Smooth muscle cell (in vitro differentiated cells): Measurements from ENCODE around the gene MAB21L3. TPM values are rescaled to one million over a fixed set of nuclear protein-coding genes. Genes with fewer than 3 reads are reported as not detected.
"Not testable (repeated sequence)": the region's sequence is repeated elsewhere in the genome, so short reads cannot be mapped to it uniquely, and the experiment has no call there.

Source experiments
- DNase-seq: peaks from one replicate; lab custom pipeline; 2025; ENCODE audit not compliant: unreplicated experiment; lab: John Stamatoyannopoulos, UW
- H2AFZ ChIP-seq: fragments of 200-600 bp; sonication (generic); 2 replicates; pipeline ENCODE4 v1.6.0; 2016; ENCODE audit warnings: antibody characterized with exemption, low read depth, mild to moderate bottlenecking
- H3F3A ChIP-seq: fragments of 200-600 bp; sonication (generic); 2 replicates; pipeline ENCODE4 v1.6.0; 2017; ENCODE audit warnings: antibody characterized with exemption, low read depth
- H3K27ac ChIP-seq: fragments of 200-600 bp; sonication (generic); 2 replicates; pipeline ENCODE4 v1.5.1; 2016; ENCODE audit warnings: low read depth, mild to moderate bottlenecking
- H3K27me3 ChIP-seq: fragments of 200-600 bp; sonication (generic); 2 replicates; pipeline ENCODE4 v1.6.1; 2016; ENCODE audit warnings: low read depth, mild to moderate bottlenecking
- H3K36me3 ChIP-seq: fragments of 200-600 bp; sonication (generic); 2 replicates; pipeline ENCODE4 v1.5.1; 2016; ENCODE audit warnings: low read depth
- H3K4me1 ChIP-seq: fragments of 200-600 bp; sonication (generic); 2 replicates; pipeline ENCODE4 v1.5.1; 2016; ENCODE audit warnings: low read depth
- H3K4me2 ChIP-seq: fragments of 200-600 bp; sonication (generic); 2 replicates; pipeline ENCODE4 v1.6.0; 2016; ENCODE audit warnings: mild to moderate bottlenecking
- H3K4me3 ChIP-seq: fragments of 200-600 bp; sonication (generic); 2 replicates; pipeline ENCODE4 v1.5.1; 2016; ENCODE audit warnings: mild to moderate bottlenecking
- H3K79me2 ChIP-seq: fragments of 200-600 bp; sonication (generic); 2 replicates; pipeline ENCODE4 v1.6.0; 2016; ENCODE audit warnings: low read depth, mild to moderate bottlenecking
- H3K9ac ChIP-seq: fragments of 200-600 bp; sonication (generic); 2 replicates; pipeline ENCODE4 v1.6.0; 2016; ENCODE audit warnings: low read depth
- H3K9me3 ChIP-seq: fragments of 200-600 bp; sonication (generic); replicated peaks from 2 replicates; pipeline ENCODE4 v1.5.1; 2016; ENCODE audit warnings: low read depth
- H4K20me1 ChIP-seq: fragments of 200-600 bp; sonication (generic); 2 replicates; pipeline ENCODE4 v1.6.0; 2016; ENCODE audit warnings: low read depth
- WGBS: methylation state at CpG from one replicate; pipeline ENCODE4 v1.1.7; 2016; ENCODE audit warnings: low lambda C conversion rate; 5-methylcytosine and 5-hydroxymethylcytosine counted together
- polyA plus RNA-seq: library from polyadenylated mRNA; unstranded; fragments of >200 nt; fragmentation: Nextera tagmentation; extraction: Ambion mirVana; gene quantifications from 2 replicates; pipeline ENCODE4 v1.2.1, GENCODE V29; 2016
- total RNA-seq: library from RNA; depleted of rRNA; stranded (reverse); fragments of >200 nt; gene quantifications from 2 replicates; pipeline ENCODE4 v1.2.3, GENCODE V29; 2014
- TF ChIP-seq, protein P1 (sequence below): fragments of 200-600 bp; sonication (generic); IDR thresholded peaks from 2 replicates; pipeline ENCODE4 v1.5.1; 2017; ENCODE audit warnings: borderline replicate concordance, mild to moderate bottlenecking, antibody characterized with exemption; ENCODE audit not compliant: insufficient read depth, poor library complexity, severe bottlenecking

The MAB21L3 gene
- total and polyA plus RNA-seq, 2 experiments from 2014 or later: 0.13 to 0.26 TPM

DNA sequence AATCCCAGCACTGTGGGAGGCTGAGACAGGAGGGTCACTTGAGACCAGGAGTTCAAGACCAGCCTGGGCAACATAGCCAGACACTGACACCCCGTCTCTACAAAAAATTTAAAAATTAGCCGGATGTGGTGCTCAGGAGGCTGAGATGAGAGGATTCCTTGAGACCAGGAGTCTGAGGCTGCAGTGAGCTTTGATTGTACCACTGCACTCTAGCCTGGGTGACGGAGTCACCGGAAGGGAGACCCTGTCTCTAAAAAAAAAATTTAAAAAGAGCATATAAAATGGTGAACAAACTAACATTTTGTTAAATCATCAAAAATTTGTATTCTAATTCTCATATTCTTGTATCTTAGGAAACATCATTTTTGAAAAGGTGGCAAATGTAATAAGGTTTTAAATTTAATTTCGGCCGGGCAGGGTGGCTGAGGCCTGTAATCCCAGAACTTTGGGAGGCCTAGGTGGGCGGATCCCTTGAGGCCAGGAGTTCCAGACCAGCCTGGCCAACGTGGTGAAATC lies 27.1 kb downstream of the MAB21L3 start:
- no peaks in the 10 kb centered on the region for H3F3A ChIP-seq
- no peak overlapping the region for H3K4me2 ChIP-seq
- TF ChIP-seq, protein P1, sequence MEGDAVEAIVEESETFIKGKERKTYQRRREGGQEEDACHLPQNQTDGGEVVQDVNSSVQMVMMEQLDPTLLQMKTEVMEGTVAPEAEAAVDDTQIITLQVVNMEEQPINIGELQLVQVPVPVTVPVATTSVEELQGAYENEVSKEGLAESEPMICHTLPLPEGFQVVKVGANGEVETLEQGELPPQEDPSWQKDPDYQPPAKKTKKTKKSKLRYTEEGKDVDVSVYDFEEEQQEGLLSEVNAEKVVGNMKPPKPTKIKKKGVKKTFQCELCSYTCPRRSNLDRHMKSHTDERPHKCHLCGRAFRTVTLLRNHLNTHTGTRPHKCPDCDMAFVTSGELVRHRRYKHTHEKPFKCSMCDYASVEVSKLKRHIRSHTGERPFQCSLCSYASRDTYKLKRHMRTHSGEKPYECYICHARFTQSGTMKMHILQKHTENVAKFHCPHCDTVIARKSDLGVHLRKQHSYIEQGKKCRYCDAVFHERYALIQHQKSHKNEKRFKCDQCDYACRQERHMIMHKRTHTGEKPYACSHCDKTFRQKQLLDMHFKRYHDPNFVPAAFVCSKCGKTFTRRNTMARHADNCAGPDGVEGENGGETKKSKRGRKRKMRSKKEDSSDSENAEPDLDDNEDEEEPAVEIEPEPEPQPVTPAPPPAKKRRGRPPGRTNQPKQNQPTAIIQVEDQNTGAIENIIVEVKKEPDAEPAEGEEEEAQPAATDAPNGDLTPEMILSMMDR: no peak
- no peak overlapping the region for H3K9ac ChIP-seq
- no peak overlapping the region for H3K27ac ChIP-seq
- H3K4me3 ChIP-seq: no peak overlapping the region
- no peaks in the 10 kb centered on the region for H3K27me3 ChIP-seq
- H4K20me1 ChIP-seq: no peaks in the 10 kb centered on the region
- no peak for DNase-seq
- H3K4me1 ChIP-seq: no peaks in the 10 kb centered on the region
- no peaks in the 10 kb centered on the region for H3K36me3 ChIP-seq
- no peaks in the 10 kb centered on the region for H3K79me2 ChIP-seq
- H3K9me3 ChIP-seq: no peaks in the 10 kb centered on the region
- H2AFZ ChIP-seq: peak overlapping the region; percentile 88
- WGBS: 94% methylated on average over 8 of the region's 8 CpGs

- no peak overlapping the region for H3K4me2 ChIP-seq
- H3K4me3 ChIP-seq: no peak overlapping the region
- no peaks in the 10 kb centered on the region for H3F3A ChIP-seq
- DNase-seq: no peak
- no peak overlapping the region for H3K27ac ChIP-seq
- TF ChIP-seq, protein P1: no peak
- 87% methylated on average over 6 of the region's 6 CpGs for WGBS
- no peaks in the 10 kb centered on the region for H4K20me1 ChIP-seq
- H3K79me2 ChIP-seq: no peaks in the 10 kb centered on the region
- no peak overlapping the region for H2AFZ ChIP-seq
- H3K9ac ChIP-seq: no peak overlapping the region
- H3K36me3 ChIP-seq: no peaks in the 10 kb centered on the region
- peaks cover 4% of the 10 kb centered on the region for H3K9me3 ChIP-seq
- no peaks in the 10 kb centered on the region for H3K27me3 ChIP-seq
- H3K4me1 ChIP-seq: no peaks in the 10 kb centered on the region
Observed at GRCh38 chr1:116139592-116140134, 28.5 kb downstream of the MAB21L3 start.

DNA sequence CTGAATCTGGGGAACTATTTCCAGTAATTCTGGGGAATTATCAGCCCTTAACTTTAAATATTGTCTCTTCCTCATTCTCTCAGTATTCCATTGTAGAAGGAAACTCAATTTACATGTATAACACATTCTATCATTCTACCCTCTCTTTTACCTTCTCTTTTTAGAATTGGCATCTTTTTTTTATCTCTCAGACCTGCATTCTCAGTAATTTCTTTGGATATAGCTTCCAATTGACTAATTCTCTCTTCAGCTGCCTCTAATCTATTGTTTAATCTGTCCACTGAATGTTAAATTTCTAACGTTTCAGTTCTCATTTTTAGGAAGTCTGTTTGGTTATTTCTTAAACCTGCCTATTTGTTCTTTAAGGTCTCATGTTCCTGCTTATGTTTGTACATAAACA lies 33.0 kb downstream of the MAB21L3 start:
- Histone ChIP-seq H3K4me1 (no peaks in the 10 kb centered on the region), H3K9ac (no peak overlapping the region), H3K9me3 (peaks cover 4% of the 10 kb centered on the region), H3K27ac (no peak overlapping the region), H3K4me2 (no peak overlapping the region), H3K4me3 (no peak overlapping the region), H3K36me3 (no peaks in the 10 kb centered on the region), H2AFZ (no peak overlapping the region), H3K79me2 (no peaks in the 10 kb centered on the region), H3F3A (no peaks in the 10 kb centered on the region), H3K27me3 (no peaks in the 10 kb centered on the region), H4K20me1 (no peaks in the 10 kb centered on the region)
- 79% methylated on average over 1 of the region's 1 CpG for WGBS
- TF ChIP-seq, protein P1: no peak
- DNase-seq: no peak

GRCh38 chr1:116146447-116147113 lies 35.4 kb downstream of the MAB21L3 start:
- not testable (repeated sequence) for H3F3A ChIP-seq, H3K4me2 ChIP-seq, H3K9ac ChIP-seq, DNase-seq, H3K27ac ChIP-seq, H3K4me3 ChIP-seq, H2AFZ ChIP-seq, H3K4me1 ChIP-seq, H3K36me3 ChIP-seq, H3K27me3 ChIP-seq, H3K9me3 ChIP-seq, H4K20me1 ChIP-seq, H3K79me2 ChIP-seq
- 98% methylated on average over 32 of the region's 37 CpGs for WGBS
